ENCODE measurements around the gene BAZ2B. TPM values are rescaled to one million over a fixed set of nuclear protein-coding genes. Genes with fewer than 3 reads are reported as not detected.

Gene BAZ2B
- polyA plus RNA-seq, 1 donor from 2014 or later = 150 TPM

GRCh38 chr2:159526433-159526832 is 89.9 kb downstream of the BAZ2B start:
- no peak overlapping the region for H3K4me2 ChIP-seq (ENCODE audit: low read length)
- no peak overlapping the region for H3K27ac ChIP-seq (ENCODE audit: low read length)
- no peak overlapping the region for H2AFZ ChIP-seq (ENCODE audit: low read depth, low read length)
- no peaks in the 10 kb centered on the region for H3K9me2 ChIP-seq (ENCODE audit: insufficient read depth, low read length)
- no peaks in the 10 kb centered on the region for H3K36me3 ChIP-seq (ENCODE audit: insufficient read depth, low read length)
- no peak overlapping the region for H3K9ac ChIP-seq (ENCODE audit: low read length)
- H3K27me3 ChIP-seq (ENCODE audit: insufficient read depth, low read depth, low read length) = no peaks in the 10 kb centered on the region
- no peak overlapping the region for H3K4me3 ChIP-seq (ENCODE audit: low read length)
- H3K9me3 ChIP-seq (ENCODE audit: low read length) = no peaks in the 10 kb centered on the region
- peaks cover 6% of the 10 kb centered on the region for H3K79me2 ChIP-seq (replicated peaks; ENCODE audit: insufficient read depth, low read length)
- TF ChIP-seq POLR2AphosphoS5 (IDR thresholded peaks at IDR 0.05) = no peak
- no peaks in the 10 kb centered on the region for H3F3A ChIP-seq (ENCODE audit: insufficient read depth, low read length, poor library complexity, severe bottlenecking)
- no peaks in the 10 kb centered on the region for H4K20me1 ChIP-seq (ENCODE audit: insufficient read depth)

- Histone ChIP-seq H3K9me3 (ENCODE audit: low read length) (no peaks in the 10 kb centered on the region), H3F3A (ENCODE audit: insufficient read depth, low read length, poor library complexity, severe bottlenecking) (no peaks in the 10 kb centered on the region), H3K9ac (ENCODE audit: low read length) (no peak overlapping the region), H3K27ac (ENCODE audit: low read length) (no peak overlapping the region), H2AFZ (ENCODE audit: low read depth, low read length) (no peak overlapping the region), H3K27me3 (ENCODE audit: insufficient read depth, low read depth, low read length) (no peaks in the 10 kb centered on the region), H3K9me2 (ENCODE audit: insufficient read depth, low read length) (no peaks in the 10 kb centered on the region), H4K20me1 (ENCODE audit: insufficient read depth) (no peaks in the 10 kb centered on the region), H3K4me3 (ENCODE audit: low read length) (no peak overlapping the region), H3K4me2 (ENCODE audit: low read length) (no peak overlapping the region), H3K79me2 (replicated peaks; ENCODE audit: insufficient read depth, low read length) (peaks cover 19% of the 10 kb centered on the region), H3K36me3 (ENCODE audit: insufficient read depth, low read length) (no peaks in the 10 kb centered on the region)
- no peak for TF ChIP-seq POLR2AphosphoS5 (IDR thresholded peaks at IDR 0.05)
- TF ChIP-seq REST (IDR thresholded peaks at IDR 0.05; ENCODE audit: borderline replicate concordance) = no peak
- TF ChIP-seq EP300 (conservative IDR thresholded peaks at IDR 0.05; ENCODE audit: poor library complexity, severe bottlenecking) = no peak
- TF ChIP-seq TAF1 (IDR thresholded peaks at IDR 0.05; ENCODE audit: low read depth) = no peak
- TF ChIP-seq RAD21 (conservative IDR thresholded peaks at IDR 0.05) = no peak
These were observed 91.3 kb downstream of the BAZ2B start for GRCh38 chr2:159525012-159525411.

GRCh38 chr2:159521272-159521671 is 95.1 kb downstream of the BAZ2B start:
- Histone ChIP-seq H3K4me3 (ENCODE audit: low read length) (no peak overlapping the region), H2AFZ (ENCODE audit: low read depth, low read length) (no peak overlapping the region), H3K36me3 (ENCODE audit: insufficient read depth, low read length) (no peaks in the 10 kb centered on the region), H3F3A (ENCODE audit: insufficient read depth, low read length, poor library complexity, severe bottlenecking) (no peaks in the 10 kb centered on the region), H3K9ac (ENCODE audit: low read length) (no peak overlapping the region), H3K27me3 (ENCODE audit: insufficient read depth, low read depth, low read length) (no peaks in the 10 kb centered on the region), H3K4me2 (ENCODE audit: low read length) (no peak overlapping the region), H3K27ac (ENCODE audit: low read length) (no peak overlapping the region), H3K79me2 (replicated peaks; ENCODE audit: insufficient read depth, low read length) (peaks cover 19% of the 10 kb centered on the region), H3K9me2 (ENCODE audit: insufficient read depth, low read length) (no peaks in the 10 kb centered on the region), H4K20me1 (ENCODE audit: insufficient read depth) (no peaks in the 10 kb centered on the region), H3K9me3 (ENCODE audit: low read length) (no peaks in the 10 kb centered on the region)
- TF ChIP-seq EP300 (conservative IDR thresholded peaks at IDR 0.05; ENCODE audit: poor library complexity, severe bottlenecking) (no peak), EZH2 (IDR thresholded peaks at IDR 0.05; ENCODE audit: borderline replicate concordance, insufficient read depth, low read length, poor library complexity, severe bottlenecking) (no peak), RAD21 (conservative IDR thresholded peaks at IDR 0.05) (no peak)
